Spleen (tissue), 11 donors: ENCODE data around the gene CELSR3. TPM values are rescaled to one million over a fixed set of nuclear protein-coding genes. Genes with fewer than 3 reads are reported as not detected.
A peak's percentile ranks its signal among the peaks of the same experiment; 100 is the strongest.

Experiments
- DNase-seq: peaks from one replicate; pipeline ENCODE4 v3.0.0-alpha.2; 2020
- H3K27ac ChIP-seq, 8 donors: fragments of 200-600 bp; sonication (generic) in 7 of 8; 1 replicate in 4 of 8; 2 replicates in 4 of 8; pipeline versions ENCODE4 v1.5.0 to v1.8.0; 2016 to 2021; ENCODE audit warnings: inconsistent platforms in 4 of 8, mild to moderate bottlenecking in 4 of 8, moderate library complexity in 1 of 8
- H3K27me3 ChIP-seq, 7 donors: fragments of 200-600 bp; sonication (generic) in 6 of 7; replicated peaks in 1 of 7; 1 replicate in 4 of 7; 2 replicates in 3 of 7; pipeline versions ENCODE4 v1.5.0 to v1.8.0; 2016 to 2021; ENCODE audit warnings: inconsistent platforms in 3 of 7, mild to moderate bottlenecking in 1 of 7
- H3K36me3 ChIP-seq, 6 donors: fragments of 200-600 bp; sonication (generic) in 5 of 6; 1 replicate in 4 of 6; 2 replicates in 2 of 6; pipeline versions ENCODE4 v1.5.0 to v1.8.0; 2016 to 2021; ENCODE audit warnings: inconsistent platforms in 2 of 6
- H3K4me1 ChIP-seq, 6 donors: fragments of 200-600 bp; sonication (generic) in 5 of 6; 1 replicate in 3 of 6; 2 replicates in 3 of 6; pipeline versions ENCODE4 v1.5.0 to v1.8.0; 2016 to 2021; ENCODE audit warnings: inconsistent platforms in 3 of 6
- H3K4me3 ChIP-seq, 8 donors: fragments of 200-600 bp; sonication (generic) in 7 of 8; 1 replicate in 4 of 8; 2 replicates in 4 of 8; pipeline versions ENCODE4 v1.5.0 to v1.8.0; 2016 to 2021; ENCODE audit warnings: inconsistent platforms in 4 of 8, mild to moderate bottlenecking in 4 of 8, moderate library complexity in 2 of 8
- H3K9me3 ChIP-seq, 8 donors: fragments of 200-600 bp; sonication (generic) in 7 of 8; 1 replicate in 4 of 8; 2 replicates in 4 of 8; pipeline versions ENCODE4 v1.5.0 to v1.8.0; 2016 to 2021; ENCODE audit warnings: inconsistent platforms in 4 of 8
- CTCF ChIP-seq, 11 experiments: fragments of 200-600 bp in 7 of 11; fragments of 450-650 bp in 4 of 11; sonication (generic) in 4 of 11; IDR thresholded peaks in 8 of 11; conservative IDR thresholded peaks in 3 of 11; 1 replicate in 7 of 11; 2 replicates in 4 of 11; pipeline versions ENCODE4 v1.4.0 to v1.8.0; 2016 to 2021; ENCODE audit warnings: antibody characterized with exemption in 11 of 11, inconsistent platforms in 4 of 11, mild to moderate bottlenecking in 1 of 11
- POLR2A ChIP-seq, 3 donors: fragments of 450-650 bp; IDR thresholded peaks; one replicate each; pipeline ENCODE4 v1.5.1; 2017; ENCODE audit warnings: antibody characterized with exemption in 3 of 3, mild to moderate bottlenecking in 1 of 3
- POLR2AphosphoS5 ChIP-seq, 3 donors: sonication (generic); formaldehyde crosslinking; IDR thresholded peaks; one replicate each; pipeline ENCODE4 v1.5.1; 2017; ENCODE audit warnings: antibody characterized with exemption in 3 of 3
- WGBS, 5 donors: extraction: QIAGEN DNeasy Blood & Tissue Kit in 3 of 5; methylation state at CpG; one replicate each; pipeline versions ENCODE4 v1.1.5 to v1.1.7; 2013 to 2018; 5-methylcytosine and 5-hydroxymethylcytosine counted together
- intact Hi-C: fragments of 100-400 bp; cut with DNase I; formaldehyde crosslinking; loops from one replicate; pipeline ENCODE4 v1.15.0; 2023; ENCODE audit warnings: low total_unique reads
- polyA plus RNA-seq, 3 donors: library from polyadenylated mRNA; stranded (reverse); fragments of 200-250 nt; gene quantifications; one replicate each; pipeline ENCODE4 v1.2.1, GENCODE V29; 2013
- total RNA-seq, 7 donors: library from RNA; depleted of rRNA in 3 of 7; stranded (reverse); fragments of >200 nt in 3 of 7; fragmentation: NEBNext Ultra II Directional in 4 of 7; extraction: Animal tissue kit (Norgen Biotek cat#: 25700) in 4 of 7; gene quantifications; one replicate each; pipeline versions ENCODE4 v1.1.0 to v1.2.1, GENCODE V29; 2016 to 2021
- donor health status: healthy with polysubstance abuse.
- donor health status: DM: no; HTN: no; CAD: no; lungs with moderate emphysema.
- donor health status: DM: no; HTN: no; CAD: no.
- donor health status: Bipolar disorder and iron deficiency.
- donor health status: healthy.
- donor health status: DM: no; HTN: no; CAD: no.
- donor health status: DM: yes; HTN: yes; CAD: no.

The CELSR3 gene
- total and polyA plus RNA-seq, 10 donors: 0.56 to 2.7 (median 1.9) TPM

- no peaks in the 10 kb centered on the region for H3K27me3 ChIP-seq
- TF ChIP-seq POLR2A (IDR thresholded peaks at IDR 0.05): no peak
- TF ChIP-seq CTCF (IDR thresholded peaks at IDR 0.05 in 8 of 11, conservative IDR thresholded peaks at IDR 0.05 in 3 of 11): no peak
- no peak for TF ChIP-seq POLR2AphosphoS5 (IDR thresholded peaks at IDR 0.05)
- H3K36me3 ChIP-seq: no peaks in the 10 kb centered on the region
- 93 to 99% (median 97%) methylated on average over 4 of the region's 4 CpGs for WGBS, 5 donors
- no peak overlapping the region for H3K27ac ChIP-seq
- no peak for DNase-seq
- intact Hi-C loops: no loop called here
- H3K4me1 ChIP-seq: peaks cover 0 to 9% (median 0%) of the 10 kb centered on the region in 6 donors
- H3K4me3 ChIP-seq: no peak overlapping the region
- peaks cover 2 to 34% (median 24%) of the 10 kb centered on the region in 8 donors for H3K9me3 ChIP-seq
Measured at GRCh38 chr3:48617559-48617958, 45.1 kb downstream of the CELSR3 start.

- Histone ChIP-seq H3K4me3 (no peak overlapping the region), H3K27ac (peak overlapping the region in 4 of 8 donors; percentile 22 to 79 (median 69)), H3K36me3 (no peaks in the 10 kb centered on the region), H3K9me3 (peaks cover 2 to 32% (median 23%) of the 10 kb centered on the region in 8 donors), H3K27me3 (no peaks in the 10 kb centered on the region), H3K4me1 (peaks cover 0 to 20% (median 7%) of the 10 kb centered on the region in 6 donors)
- 8 to 45% (median 19%) methylated on average over 3 of the region's 3 CpGs for WGBS, 5 donors
- no peak for DNase-seq
- intact Hi-C loops: no loop called here
- TF ChIP-seq POLR2A (IDR thresholded peaks at IDR 0.05): no peak
- no peak for TF ChIP-seq CTCF (IDR thresholded peaks at IDR 0.05 in 8 of 11, conservative IDR thresholded peaks at IDR 0.05 in 3 of 11)
- no peak for TF ChIP-seq POLR2AphosphoS5 (IDR thresholded peaks at IDR 0.05)
Measured at GRCh38 chr3:48614044-48614443, 48.6 kb downstream of the CELSR3 start.

DNA sequence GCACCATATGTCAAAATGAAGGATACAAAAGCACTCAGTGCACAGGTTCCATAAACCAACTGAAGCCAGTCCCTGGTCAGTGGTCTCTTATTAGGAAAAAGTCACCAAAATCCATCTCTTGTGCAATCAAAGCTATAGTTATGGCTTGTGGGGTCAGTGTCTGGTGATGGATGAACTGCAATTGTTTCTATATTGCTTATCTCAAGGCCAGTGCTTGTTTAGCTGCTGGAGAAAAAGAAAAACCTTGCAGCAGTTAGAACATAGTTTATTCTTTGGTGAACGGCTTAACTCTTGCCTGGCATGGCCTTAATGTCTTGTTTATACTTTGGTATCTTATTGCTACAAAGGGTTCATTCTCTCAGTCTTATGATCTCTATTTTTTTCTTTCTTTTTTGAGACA is 50.4 kb downstream of the CELSR3 start:
- intact Hi-C loops: no loop called here
- WGBS, 5 donors: 66 to 81% (median 79%) methylated on average over 1 of the region's 1 CpG
- TF ChIP-seq POLR2AphosphoS5 (IDR thresholded peaks at IDR 0.05) (no peak), CTCF (IDR thresholded peaks at IDR 0.05 in 8 of 11, conservative IDR thresholded peaks at IDR 0.05 in 3 of 11) (no peak), POLR2A (IDR thresholded peaks at IDR 0.05) (no peak)

DNA sequence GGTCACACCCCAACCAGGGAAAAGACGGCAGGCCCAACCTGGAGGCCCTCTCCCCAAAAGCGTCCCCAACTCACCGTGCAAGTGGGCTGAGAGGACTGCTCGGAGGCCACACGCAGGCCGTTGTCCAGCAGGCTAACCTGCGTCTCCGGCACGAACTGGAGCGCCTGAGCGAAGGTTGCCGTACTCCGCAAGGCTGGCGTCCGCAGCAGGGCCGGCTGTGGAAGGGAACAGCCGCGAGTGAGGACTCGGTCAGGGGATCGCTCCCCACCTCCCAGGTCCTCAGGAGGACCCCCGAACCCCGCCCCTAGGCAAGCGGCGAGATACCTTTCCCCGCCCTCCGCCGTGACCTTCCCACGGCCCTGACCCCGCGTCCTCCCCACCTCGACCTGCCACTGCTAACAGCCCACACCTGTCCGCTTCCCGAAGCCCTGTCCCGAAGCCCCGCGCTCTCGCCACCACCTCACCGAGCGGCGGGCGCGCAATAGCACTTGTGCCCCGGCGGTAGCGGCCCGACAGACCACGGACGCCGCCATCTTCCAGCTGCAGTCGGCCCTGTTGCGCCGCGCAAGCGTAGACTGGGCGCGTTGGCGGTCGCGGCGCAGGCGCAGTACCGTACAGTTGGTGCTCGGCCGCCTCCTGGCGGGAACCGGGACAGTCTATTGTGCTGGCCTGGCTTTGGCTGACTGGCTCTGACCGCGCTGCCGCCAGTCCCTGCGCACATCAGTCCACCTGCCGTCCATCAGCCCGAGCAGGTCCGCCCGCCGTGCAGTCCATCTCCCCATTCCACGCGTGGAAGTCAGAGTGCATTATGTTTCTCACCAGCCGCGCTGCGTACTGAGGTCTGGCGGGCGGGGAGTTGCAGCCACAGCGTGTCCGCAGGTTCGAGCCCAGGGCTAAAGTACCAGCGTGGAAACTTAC is 53.3 kb downstream of the CELSR3 start, which contains the start of gene UQCRC1:
Gene UQCRC1 (minus strand): TSS at position 559 of the 918 bp plus-strand sequence. CDS start 26 bp downstream, at position 533.
- Histone ChIP-seq H3K36me3 (peaks cover 0 to 39% (median 21%) of the 10 kb centered on the region in 6 donors), H3K4me1 (peaks cover 6 to 54% (median 28%) of the 10 kb centered on the region in 6 donors), H3K27me3 (no peaks in the 10 kb centered on the region), H3K27ac (peak within 1 kb of the TSS; percentile 32 to 92 (median 88)), H3K4me3 (peak within 1 kb of the TSS; percentile 56 to 91 (median 82)), H3K9me3 (no peaks in the 10 kb centered on the region)
- WGBS, 5 donors: 1 to 5% (median 2%) methylated on average over 35 to 86 of the region's 86 CpGs
- DNase-seq: peak; percentile 98
- TF ChIP-seq CTCF (IDR thresholded peaks at IDR 0.05 in 8 of 11, conservative IDR thresholded peaks at IDR 0.05 in 3 of 11): peak; percentile 77 to 95 (median 87)
- peak in 2 of 3 donors; percentile 8 to 52 for TF ChIP-seq POLR2A (IDR thresholded peaks at IDR 0.05)
- TF ChIP-seq POLR2AphosphoS5 (IDR thresholded peaks at IDR 0.05): peak; percentile 94 to 97 (median 95)
- intact Hi-C loops: no loop called here

More for the DNA sequence above, 50.4 kb downstream of the CELSR3 start:
- Histone ChIP-seq H3K4me3 (no peak overlapping the region), H3K27ac (no peak overlapping the region), H3K36me3 (peaks cover 0 to 9% (median 0%) of the 10 kb centered on the region in 6 donors), H3K9me3 (peaks cover 0 to 14% (median 8%) of the 10 kb centered on the region in 8 donors), H3K4me1 (peaks cover 6 to 37% (median 22%) of the 10 kb centered on the region in 6 donors), H3K27me3 (no peaks in the 10 kb centered on the region)
- no peak for DNase-seq
